IMR-90 (cell line): ENCODE data around the gene MAGEC2. TPM values are rescaled to one million over a fixed set of nuclear protein-coding genes. Genes with fewer than 3 reads are reported as not detected.

Experiments used
- ATAC-seq: fragments of 200-7000 bp; cut with Tn5 transposase; 2 replicates; pipeline ENCODE4 v1.9.1; 2020; ENCODE audit warnings: low read depth, mild to moderate bottlenecking, moderate library complexity
- BruUV-seq: library from RNA; stranded (reverse); fragments of 400-500 nt; replicated peaks from 2 replicates; lab custom pipeline; 2021; lab: Mats Ljungman, UMichigan
- CTCF ChIA-PET: fragments of 300-600 bp; formaldehyde crosslinking; extraction: SDS; loops from one replicate; lab custom pipeline; 2021; ENCODE audit warnings: antibody characterized with exemption; lab: Yijun Ruan, JAX
- POLR2A ChIA-PET: fragments of 300-600 bp; sonication (Branson Sonifier 250); formaldehyde crosslinking; loops from one replicate; lab custom pipeline; 2022; ENCODE audit warnings: antibody characterized with exemption; ENCODE audit not compliant: unreplicated experiment; lab: Charles Lee
- DNase-seq: peaks from one replicate; pipeline ENCODE4 v3.0.0; 2013
- H2AFZ ChIP-seq: replicated peaks from 2 replicates; pipeline ENCODE3; 2013; ENCODE audit warnings: low read length, mild to moderate bottlenecking; ENCODE audit not compliant: poor library complexity
- H2AK5ac ChIP-seq: 2 replicates; pipeline ENCODE4 v1.6.1; 2013; ENCODE audit warnings: low read depth, low read length, inconsistent platforms
- H2AK9ac ChIP-seq: replicated peaks from 2 replicates; pipeline ENCODE3; 2013; ENCODE audit warnings: mild to moderate bottlenecking, low read depth, low read length, moderate library complexity; ENCODE audit not compliant: poor library complexity
- H2BK120ac ChIP-seq: 2 replicates; pipeline ENCODE4 v1.6.1; 2013; ENCODE audit warnings: low read depth, low read length, inconsistent platforms
- H2BK15ac ChIP-seq: 3 replicates; pipeline ENCODE4 v1.6.1; 2013; ENCODE audit warnings: low read depth, low read length, inconsistent platforms
- H2BK20ac ChIP-seq: 2 replicates; pipeline ENCODE4 v1.6.1; 2013; ENCODE audit warnings: low read depth, mild to moderate bottlenecking, inconsistent platforms, low read length, moderate library complexity
- H2BK5ac ChIP-seq: 2 replicates; pipeline ENCODE4 v1.6.1; 2013; ENCODE audit warnings: mild to moderate bottlenecking, low read depth, low read length, inconsistent platforms; ENCODE audit not compliant: poor library complexity, severe bottlenecking
- H3K14ac ChIP-seq: replicated peaks from 2 replicates; pipeline ENCODE4 v1.6.1; 2013; ENCODE audit warnings: low read depth, low read length, inconsistent platforms
- H3K18ac ChIP-seq: 2 replicates; pipeline ENCODE4 v1.6.1; 2013; ENCODE audit warnings: low read depth, low read length, control low read depth
- H3K23ac ChIP-seq: 2 replicates; pipeline ENCODE4 v1.6.1; 2013; ENCODE audit warnings: low read depth, low read length, inconsistent platforms
- H3K27ac ChIP-seq: 2 replicates; pipeline ENCODE4 v1.5.1; 2013; ENCODE audit warnings: mild to moderate bottlenecking, control low read depth, low read length; ENCODE audit not compliant: insufficient read depth
- H3K27me3 ChIP-seq: 2 replicates; pipeline ENCODE4 v1.6.1; 2013; ENCODE audit warnings: low read length; ENCODE audit not compliant: control insufficient read depth, insufficient read depth
- H3K36me3 ChIP-seq: 2 replicates; pipeline ENCODE4 v1.6.1; 2013; ENCODE audit warnings: low read length, mixed read lengths; ENCODE audit not compliant: control insufficient read depth, insufficient read depth
- H3K4ac ChIP-seq: 2 replicates; pipeline ENCODE4 v1.6.1; 2013; ENCODE audit warnings: low read depth, low read length, inconsistent platforms
- H3K4me1 ChIP-seq: 2 replicates; pipeline ENCODE4 v1.6.1; 2013; ENCODE audit warnings: low read length, mixed read lengths; ENCODE audit not compliant: control insufficient read depth, insufficient read depth
- H3K4me2 ChIP-seq: 2 replicates; pipeline ENCODE4 v1.6.1; 2013; ENCODE audit warnings: low read depth, mild to moderate bottlenecking, control low read depth, low read length, moderate library complexity
- H3K4me3 ChIP-seq: 2 replicates; pipeline ENCODE4 v1.5.1; 2013; ENCODE audit warnings: low read depth, mild to moderate bottlenecking, control low read depth, low read length, moderate library complexity; ENCODE audit not compliant: insufficient read depth
- H3K56ac ChIP-seq: 2 replicates; pipeline ENCODE4 v1.6.1; 2013; ENCODE audit warnings: low read length, inconsistent platforms; ENCODE audit not compliant: insufficient read depth; ENCODE audit errors: extremely low read depth
- H3K79me1 ChIP-seq, 2 experiments: 2 replicates each; pipeline ENCODE4 v1.6.1; 2013; ENCODE audit warnings: low read length in 2 of 2, inconsistent platforms in 1 of 2, low read depth in 1 of 2
- H3K9ac ChIP-seq: 2 replicates; pipeline ENCODE4 v1.6.1; 2013; ENCODE audit warnings: low read depth, low read length, control low read depth
- H3K9me1 ChIP-seq: 2 replicates; pipeline ENCODE4 v1.6.1; 2013; ENCODE audit warnings: low read length, inconsistent platforms; ENCODE audit not compliant: insufficient read depth
- H3K9me3 ChIP-seq: 2 replicates; pipeline ENCODE4 v1.6.1; 2013; ENCODE audit warnings: low read length; ENCODE audit not compliant: control insufficient read depth, insufficient read depth
- H4K20me1 ChIP-seq: 2 replicates; pipeline ENCODE4 v1.6.1; 2013; ENCODE audit warnings: low read length, inconsistent platforms; ENCODE audit not compliant: insufficient read depth
- H4K5ac ChIP-seq: 2 replicates; pipeline ENCODE4 v1.6.1; 2013; ENCODE audit warnings: mild to moderate bottlenecking, low read depth, low read length, control low read depth
- H4K8ac ChIP-seq, 2 experiments: 2 replicates each; pipeline ENCODE4 v1.6.1; 2013; ENCODE audit warnings: low read depth in 2 of 2, low read length in 2 of 2, control low read depth in 1 of 2, inconsistent platforms in 1 of 2
- H4K91ac ChIP-seq: 2 replicates; pipeline ENCODE4 v1.6.1; 2013; ENCODE audit warnings: low read depth, low read length, inconsistent platforms; ENCODE audit not compliant: insufficient read depth
- BHLHE40 ChIP-seq: fragments of 150-350 bp; IDR thresholded peaks from 2 replicates; pipeline ENCODE4 v1.6.1; 2016; ENCODE audit warnings: mild to moderate bottlenecking, low read depth, low read length
- CHD1 ChIP-seq: IDR thresholded peaks from 2 replicates; pipeline ENCODE4 v1.6.1; 2012; ENCODE audit warnings: low read depth, low read length, improper control_type of control experiment
- MAFK ChIP-seq: IDR thresholded peaks from 2 replicates; pipeline ENCODE4 v1.6.1; 2012; ENCODE audit warnings: low read depth, low read length, improper control_type of control experiment
- MAZ ChIP-seq: IDR thresholded peaks from 2 replicates; pipeline ENCODE4 v1.6.1; 2012; ENCODE audit warnings: low read depth, mild to moderate bottlenecking, low read length, improper control_type of control experiment, moderate library complexity, borderline replicate concordance
- MXI1 ChIP-seq: IDR thresholded peaks from 2 replicates; pipeline ENCODE4 v1.6.1; 2012; ENCODE audit warnings: low read depth, mild to moderate bottlenecking, low read length, moderate library complexity, borderline replicate concordance
- NFE2L2 ChIP-seq: fragments of 150-350 bp; IDR thresholded peaks from 2 replicates; pipeline ENCODE4 v1.6.1; 2016; ENCODE audit warnings: low read depth, mild to moderate bottlenecking, low read length
- POLR2A ChIP-seq: IDR thresholded peaks from 2 replicates; pipeline ENCODE4 v1.6.1; 2012; ENCODE audit warnings: mild to moderate bottlenecking, low read depth, low read length
- RAD21 ChIP-seq: IDR thresholded peaks from 2 replicates; pipeline ENCODE4 v1.6.1; 2012; ENCODE audit warnings: low read length, improper control_type of control experiment
- RCOR1 ChIP-seq: IDR thresholded peaks from 2 replicates; pipeline ENCODE4 v1.6.1; 2012; ENCODE audit warnings: mild to moderate bottlenecking, low read length, improper control_type of control experiment; ENCODE audit not compliant: insufficient replicate concordance
- RFX5 ChIP-seq: IDR thresholded peaks from 2 replicates; pipeline ENCODE4 v1.8.0; 2012; ENCODE audit warnings: low read depth, mild to moderate bottlenecking, low read length, moderate library complexity
- SMC3 ChIP-seq: fragments of 150-350 bp; IDR thresholded peaks from 2 replicates; pipeline ENCODE4 v1.6.1; 2016; ENCODE audit warnings: low read depth, mild to moderate bottlenecking, antibody characterized with exemption, low read length, moderate library complexity
- WGBS, 2 experiments: methylation state at CpG; one replicate each; pipeline versions ENCODE4 v1.1.5 to v1.1.7; 2013; ENCODE audit warnings: missing lambda C conversion rate in 2 of 2; ENCODE audit not compliant: insufficient read length in 1 of 2; ENCODE audit errors: extremely low coverage in 2 of 2; 5-methylcytosine and 5-hydroxymethylcytosine counted together
- dilution Hi-C: fragments of 300-500 bp; cut with HindIII; formaldehyde crosslinking; loops from one replicate; pipeline ENCODE4 v1.14.3; 2018; ENCODE audit warnings: low sequenced_read_pairs; ENCODE audit not compliant: unreplicated experiment
- in situ Hi-C: fragments of 300-500 bp; cut with MboI; formaldehyde crosslinking; loops from 3 replicates; pipeline ENCODE4 v1.14.3; 2019; ENCODE audit warnings: low sequenced_read_pairs, inconsistent platforms, mixed read lengths
- intact Hi-C: fragments of 100-400 bp; cut with micrococcal nuclease; formaldehyde crosslinking; loops from 2 replicates; pipeline ENCODE4 v1.10.0; 2022
- polyA plus RNA-seq, 3 experiments: library from polyadenylated mRNA; depleted of rRNA; stranded (reverse); fragments of >200 nt; gene quantifications; 2 replicates each; pipeline ENCODE4 v1.2.3, GENCODE V29; 2012; ENCODE audit warnings: low replicate concordance in 1 of 3
- total RNA-seq: library from RNA; depleted of rRNA; stranded (reverse); fragments of >200 nt; gene quantifications from 2 replicates; pipeline ENCODE4 v1.2.3, GENCODE V29; 2012
- TF ChIP-seq, protein P1 (sequence below): fragments of 150-350 bp; IDR thresholded peaks from 2 replicates; pipeline ENCODE4 v1.6.1; 2016; ENCODE audit warnings: low read depth, mild to moderate bottlenecking, low read length, moderate library complexity, borderline replicate concordance
- TF ChIP-seq, protein P2 (sequence below): fragments of 150-350 bp; IDR thresholded peaks from 2 replicates; pipeline ENCODE4 v1.6.1; 2017; ENCODE audit warnings: mild to moderate bottlenecking, antibody characterized with exemption, low read length, low read depth
- TF ChIP-seq, protein P3 (sequence below): conservative IDR thresholded peaks from 2 replicates; pipeline ENCODE4 v1.5.1; 2012; ENCODE audit warnings: mild to moderate bottlenecking, low read depth, low read length, improper control_type of control experiment

Gene MAGEC2
- total and polyA plus RNA-seq, 2 of the 4 experiments (the other 2 are of a cell fraction), result not detected

DNA sequence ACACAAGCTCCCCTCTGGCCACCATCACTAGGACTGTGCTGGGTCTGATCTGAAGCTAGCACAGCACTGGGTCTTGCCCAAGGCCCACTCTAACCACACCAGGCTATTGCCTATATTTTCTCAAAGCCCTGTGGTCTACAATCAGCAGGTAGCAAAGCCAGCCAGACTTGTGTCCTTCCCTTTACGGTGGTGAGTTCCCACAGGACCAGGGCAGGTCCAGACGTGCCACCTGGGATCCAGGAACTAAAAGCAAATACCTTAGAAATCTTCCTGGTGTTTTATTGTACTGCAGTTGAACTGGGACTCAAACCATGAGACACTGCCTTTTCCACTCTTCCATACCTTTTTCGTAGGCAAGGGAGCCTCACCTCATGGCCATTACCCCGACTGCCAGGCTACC, 9.0 kb upstream of the MAGEC2 start:
- H4K20me1 ChIP-seq, result no peaks in the 10 kb centered on the region
- no peak overlapping the region for H4K91ac ChIP-seq
- H3K56ac ChIP-seq, result no peak overlapping the region
- H2BK5ac ChIP-seq, result no peak overlapping the region
- H3K27ac ChIP-seq, result no peak overlapping the region
- H3K4ac ChIP-seq, result no peak overlapping the region
- no peaks in the 10 kb centered on the region for H3K79me1 ChIP-seq
- H3K4me2 ChIP-seq, result no peak overlapping the region
- H2BK20ac ChIP-seq, result no peak overlapping the region
- H3K14ac ChIP-seq, result no peak overlapping the region
- no peak overlapping the region for H3K9ac ChIP-seq
- no peak overlapping the region for H4K5ac ChIP-seq
- no peak overlapping the region for H2BK15ac ChIP-seq
- ATAC-seq (no peak), DNase-seq (no peak)
- no peak overlapping the region for H2AK5ac ChIP-seq
- H2AFZ ChIP-seq, result no peak overlapping the region
- H3K18ac ChIP-seq, result no peak overlapping the region
- no peak overlapping the region for H3K4me3 ChIP-seq
- no peak overlapping the region for H4K8ac ChIP-seq
- H3K9me1 ChIP-seq, result no peaks in the 10 kb centered on the region
- no peaks in the 10 kb centered on the region for H3K36me3 ChIP-seq
- in situ Hi-C loops, result no loop called here
- H3K4me1 ChIP-seq, result no peaks in the 10 kb centered on the region
- intact Hi-C loops, result no loop called here
- TF ChIP-seq RCOR1 (no peak), BHLHE40 (no peak), RFX5 (no peak), MAZ (no peak), NFE2L2 (no peak), POLR2A (no peak), SMC3 (no peak), MXI1 (no peak), RAD21 (no peak), MAFK (no peak), CHD1 (no peak)
- TF ChIP-seq, protein P1, sequence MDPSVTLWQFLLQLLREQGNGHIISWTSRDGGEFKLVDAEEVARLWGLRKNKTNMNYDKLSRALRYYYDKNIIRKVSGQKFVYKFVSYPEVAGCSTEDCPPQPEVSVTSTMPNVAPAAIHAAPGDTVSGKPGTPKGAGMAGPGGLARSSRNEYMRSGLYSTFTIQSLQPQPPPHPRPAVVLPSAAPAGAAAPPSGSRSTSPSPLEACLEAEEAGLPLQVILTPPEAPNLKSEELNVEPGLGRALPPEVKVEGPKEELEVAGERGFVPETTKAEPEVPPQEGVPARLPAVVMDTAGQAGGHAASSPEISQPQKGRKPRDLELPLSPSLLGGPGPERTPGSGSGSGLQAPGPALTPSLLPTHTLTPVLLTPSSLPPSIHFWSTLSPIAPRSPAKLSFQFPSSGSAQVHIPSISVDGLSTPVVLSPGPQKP, result no peak
- TF ChIP-seq, protein P2, sequence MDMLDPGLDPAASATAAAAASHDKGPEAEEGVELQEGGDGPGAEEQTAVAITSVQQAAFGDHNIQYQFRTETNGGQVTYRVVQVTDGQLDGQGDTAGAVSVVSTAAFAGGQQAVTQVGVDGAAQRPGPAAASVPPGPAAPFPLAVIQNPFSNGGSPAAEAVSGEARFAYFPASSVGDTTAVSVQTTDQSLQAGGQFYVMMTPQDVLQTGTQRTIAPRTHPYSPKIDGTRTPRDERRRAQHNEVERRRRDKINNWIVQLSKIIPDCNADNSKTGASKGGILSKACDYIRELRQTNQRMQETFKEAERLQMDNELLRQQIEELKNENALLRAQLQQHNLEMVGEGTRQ, result no peak
- TF ChIP-seq, protein P3, sequence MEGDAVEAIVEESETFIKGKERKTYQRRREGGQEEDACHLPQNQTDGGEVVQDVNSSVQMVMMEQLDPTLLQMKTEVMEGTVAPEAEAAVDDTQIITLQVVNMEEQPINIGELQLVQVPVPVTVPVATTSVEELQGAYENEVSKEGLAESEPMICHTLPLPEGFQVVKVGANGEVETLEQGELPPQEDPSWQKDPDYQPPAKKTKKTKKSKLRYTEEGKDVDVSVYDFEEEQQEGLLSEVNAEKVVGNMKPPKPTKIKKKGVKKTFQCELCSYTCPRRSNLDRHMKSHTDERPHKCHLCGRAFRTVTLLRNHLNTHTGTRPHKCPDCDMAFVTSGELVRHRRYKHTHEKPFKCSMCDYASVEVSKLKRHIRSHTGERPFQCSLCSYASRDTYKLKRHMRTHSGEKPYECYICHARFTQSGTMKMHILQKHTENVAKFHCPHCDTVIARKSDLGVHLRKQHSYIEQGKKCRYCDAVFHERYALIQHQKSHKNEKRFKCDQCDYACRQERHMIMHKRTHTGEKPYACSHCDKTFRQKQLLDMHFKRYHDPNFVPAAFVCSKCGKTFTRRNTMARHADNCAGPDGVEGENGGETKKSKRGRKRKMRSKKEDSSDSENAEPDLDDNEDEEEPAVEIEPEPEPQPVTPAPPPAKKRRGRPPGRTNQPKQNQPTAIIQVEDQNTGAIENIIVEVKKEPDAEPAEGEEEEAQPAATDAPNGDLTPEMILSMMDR, result no peak
- H2AK9ac ChIP-seq, result no peak overlapping the region
- H3K27me3 ChIP-seq, result no peaks in the 10 kb centered on the region
- dilution Hi-C loops, result no loop called here
- 57% methylated on average over 1 of the region's 4 CpGs; no CpG with 5 or more reads in 1 of the 2 experiments for WGBS, 2 experiments
- POLR2A ChIA-PET, result no interaction called here
- no peak overlapping the region for H3K23ac ChIP-seq
- peaks cover 4% of the 10 kb centered on the region; the same call in 1 of the 2 replicates for H3K9me3 ChIP-seq
- no TSS peak for BruUV-seq
- H2BK120ac ChIP-seq, result no peak overlapping the region
- CTCF ChIA-PET, result no interaction called here
